Heart right ventricle (tissue), 16 donors: ENCODE measurements around the gene UTP4. TPM values are rescaled to one million over a fixed set of nuclear protein-coding genes. Genes with fewer than 3 reads are reported as not detected.
A peak's percentile ranks its signal among the peaks of the same experiment; 100 is the strongest.

Source experiments
- ATAC-seq, 8 donors: fragments of 200-7000 bp; cut with Tn5 transposase; one replicate each; pipeline ENCODE4 v1.9.1; 2020; ENCODE audit warnings: mild to moderate bottlenecking in 8 of 8, moderate library complexity in 8 of 8, moderate number of reproducible peaks in 1 of 8
- DNase-seq, 2 donors: peaks; one replicate each; pipeline ENCODE4 v3.0.0-alpha.2; 2020
- H3K27ac ChIP-seq, 10 donors: fragments of 200-600 bp; sonication (generic) in 2 of 10; one replicate each; pipeline versions ENCODE4 v1.5.0 to v1.8.0; 2020 to 2022; ENCODE audit warnings: mild to moderate bottlenecking in 3 of 10
- H3K27me3 ChIP-seq, 7 donors: fragments of 200-600 bp; one replicate each; pipeline ENCODE4 v1.8.0; 2021 to 2022; ENCODE audit warnings: mild to moderate bottlenecking in 2 of 7
- H3K36me3 ChIP-seq, 9 donors: fragments of 200-600 bp; sonication (generic) in 1 of 9; one replicate each; pipeline versions ENCODE4 v1.5.0 to v1.8.0; 2020 to 2022; ENCODE audit warnings: mild to moderate bottlenecking in 2 of 9
- H3K4me1 ChIP-seq, 9 donors: fragments of 200-600 bp; sonication (generic) in 1 of 9; one replicate each; pipeline versions ENCODE4 v1.5.0 to v1.8.0; 2020 to 2022; ENCODE audit warnings: mild to moderate bottlenecking in 4 of 9
- H3K4me3 ChIP-seq, 10 donors: fragments of 200-600 bp; sonication (generic) in 2 of 10; one replicate each; pipeline versions ENCODE4 v1.5.0 to v1.8.0; 2020 to 2022; ENCODE audit warnings: mild to moderate bottlenecking in 7 of 10, moderate library complexity in 2 of 10
- H3K9me3 ChIP-seq, 11 donors: fragments of 200-600 bp in 10 of 11; sonication (generic) in 2 of 11; one replicate each; pipeline versions ENCODE4 v1.5.0 to v1.8.0; 2013 to 2022; ENCODE audit warnings: mild to moderate bottlenecking in 2 of 11, control low read depth in 1 of 11, moderate library complexity in 1 of 11
- WGBS, 2 donors: extraction: QIAGEN DNeasy Blood & Tissue Kit; methylation state at CpG; one replicate each; pipeline ENCODE4 v1.1.7; 2013; ENCODE audit warnings: inconsistent platforms in 1 of 2; 5-methylcytosine and 5-hydroxymethylcytosine counted together
- intact Hi-C, 10 donors: fragments of 100-400 bp; cut with DNase I; formaldehyde crosslinking; loops; one replicate each; pipeline versions ENCODE4 v1.11.1 to v1.14.2; 2022
- polyA plus RNA-seq, 2 donors: library from polyadenylated mRNA; stranded (reverse); fragments of 200-250 nt; gene quantifications; one replicate each; pipeline ENCODE4 v1.2.3, GENCODE V29; 2013
- total RNA-seq, 10 donors: library from RNA; stranded (reverse); fragmentation: NEBNext Ultra II Directional in 3 of 10; extraction: Animal tissue kit (Norgen Biotek cat#: 25700) in 3 of 10; gene quantifications; one replicate each; pipeline versions ENCODE4 v1.2.1 to v1.2.4, GENCODE V29; 2021 to 2023
- TF ChIP-seq, protein P1 (sequence below), 9 donors: fragments of 200-600 bp; sonication (generic) in 2 of 9; IDR thresholded peaks; one replicate each; pipeline versions ENCODE4 v1.5.0 to v1.8.0; 2021 to 2022; ENCODE audit warnings: antibody characterized with exemption in 9 of 9, mild to moderate bottlenecking in 5 of 9, moderate library complexity in 1 of 9
- donor health status: Arrhythmogenic right ventricular cardiomyopathy.
- donor health status: ischemic (EF 13 %, LVEDD 7.1; RV severe dilation, severe dysfunction).
- donor health status: healthy with polysubstance abuse.
- donor health status: DM: no; HTN: yes; CAD: no.
- donor health status: DM: no; HTN: no; CAD: no.
- donor health status: ischemic (EF 25% LVEDD 6.9; RV normal size, moderate dysfunction).
- donor health status: ischemic (EF 25% LVEDD 5.7; RV mildly dilated, moderate dysfunction).
- donor health status: healthy.
- donor health status: DM: yes; HTN: yes; CAD: no.
- donor health status: Ischemic cardiomyopathy.
- donor health status: ischemic (EF 35%, LVEDD 5.7; RV mildly dilated, moderate dysfunction).
- donor health status: nonischemic (EF 11% LVEDD 7.7; RV severe dilation, severe dysfunction).
- donor health status: DM: yes; HTN: yes; CAD: no.
- donor health status: PGD.
- donor health status: ischemic (EF 29% LVEDD 5.4; RV normal size, mild dysfunction).
- donor health status: nonischemic (EF 23%, LVEDD 6.1; RV moderate dilation, normal function).

Gene UTP4
- total and polyA plus RNA-seq, 12 donors = 13.0 to 32.8 (median 25.9) TPM

- intact Hi-C loops = loop anchor here in 2 of 10 donors (5.0 to 10.0 kb wide), 2 partner anchors 113 to 201 kb away; no protein-coding TSS in a partner anchor
- 46 to 64% methylated on average over 9 of the region's 9 CpGs for WGBS, 2 donors
- Histone ChIP-seq H3K27ac (no peak overlapping the region), H3K36me3 (peaks cover 0 to 24% (median 9%) of the 10 kb centered on the region in 9 donors), H3K4me3 (peak overlapping the region in 6 of 10 donors; percentile 41 to 79 (median 62)), H3K4me1 (peaks cover 7 to 52% (median 31%) of the 10 kb centered on the region in 9 donors), H3K9me3 (no peaks in the 10 kb centered on the region), H3K27me3 (peaks cover 0 to 47% (median 0%) of the 10 kb centered on the region in 7 donors)
- TF ChIP-seq, protein P1, sequence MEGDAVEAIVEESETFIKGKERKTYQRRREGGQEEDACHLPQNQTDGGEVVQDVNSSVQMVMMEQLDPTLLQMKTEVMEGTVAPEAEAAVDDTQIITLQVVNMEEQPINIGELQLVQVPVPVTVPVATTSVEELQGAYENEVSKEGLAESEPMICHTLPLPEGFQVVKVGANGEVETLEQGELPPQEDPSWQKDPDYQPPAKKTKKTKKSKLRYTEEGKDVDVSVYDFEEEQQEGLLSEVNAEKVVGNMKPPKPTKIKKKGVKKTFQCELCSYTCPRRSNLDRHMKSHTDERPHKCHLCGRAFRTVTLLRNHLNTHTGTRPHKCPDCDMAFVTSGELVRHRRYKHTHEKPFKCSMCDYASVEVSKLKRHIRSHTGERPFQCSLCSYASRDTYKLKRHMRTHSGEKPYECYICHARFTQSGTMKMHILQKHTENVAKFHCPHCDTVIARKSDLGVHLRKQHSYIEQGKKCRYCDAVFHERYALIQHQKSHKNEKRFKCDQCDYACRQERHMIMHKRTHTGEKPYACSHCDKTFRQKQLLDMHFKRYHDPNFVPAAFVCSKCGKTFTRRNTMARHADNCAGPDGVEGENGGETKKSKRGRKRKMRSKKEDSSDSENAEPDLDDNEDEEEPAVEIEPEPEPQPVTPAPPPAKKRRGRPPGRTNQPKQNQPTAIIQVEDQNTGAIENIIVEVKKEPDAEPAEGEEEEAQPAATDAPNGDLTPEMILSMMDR (IDR thresholded peaks at IDR 0.05) = no peak
- ATAC-seq (no peak), DNase-seq (no peak)
These were observed 24.2 kb upstream of the UTP4 start for GRCh38 chr16:69108064-69108904.

DNA sequence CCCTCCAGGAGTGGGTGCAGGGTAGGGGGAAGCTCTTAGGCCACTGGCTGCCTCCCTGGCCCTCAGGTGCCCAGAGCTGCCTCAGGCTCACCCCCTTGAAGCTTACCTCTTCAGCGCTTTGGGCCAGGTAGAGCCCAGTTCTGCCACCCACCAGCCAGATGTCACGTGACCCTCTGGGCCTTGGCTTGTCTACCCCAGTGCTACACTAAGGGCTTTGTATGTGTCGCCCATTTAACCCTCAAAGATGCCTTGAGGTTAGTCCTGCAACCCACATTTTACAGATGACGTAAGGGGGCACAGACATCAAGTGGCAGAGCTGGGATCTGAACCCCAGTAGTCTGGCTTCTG is 23.6 kb upstream of the UTP4 start:
- intact Hi-C loops = loop anchor here in 2 of 10 donors (5.0 to 10.0 kb wide), 2 partner anchors 114 to 202 kb away; no protein-coding TSS in a partner anchor
- ATAC-seq = no peak
- WGBS, 2 donors = 94 to 96% methylated on average over 4 of the region's 4 CpGs

GRCh38 chr16:69109486-69110270 is 22.8 kb upstream of the UTP4 start:
- ATAC-seq (no peak), DNase-seq (no peak)
- peaks cover 0 to 41% (median 0%) of the 10 kb centered on the region in 7 donors for H3K27me3 ChIP-seq
- WGBS, 2 donors = 96% methylated on average over 48 of the region's 48 CpGs
- intact Hi-C loops = loop anchor here in 6 of 10 donors (5.0 to 10.0 kb wide), 5 partner anchors 115 to 597 kb away; partner anchors contain the start of gene TANGO6 (in 1 of the 6)
- H3K9me3 ChIP-seq = no peaks in the 10 kb centered on the region
- no peak overlapping the region for H3K4me3 ChIP-seq
- H3K27ac ChIP-seq = no peak overlapping the region
- H3K4me1 ChIP-seq = peaks cover 7 to 52% (median 31%) of the 10 kb centered on the region in 9 donors
- TF ChIP-seq, protein P1 (IDR thresholded peaks at IDR 0.05) = no peak
- H3K36me3 ChIP-seq = peaks cover 0 to 38% (median 9%) of the 10 kb centered on the region in 9 donors

More for the DNA sequence above, 23.6 kb upstream of the UTP4 start:
- TF ChIP-seq, protein P1 (IDR thresholded peaks at IDR 0.05) = no peak
- H3K9me3 ChIP-seq = no peaks in the 10 kb centered on the region
- H3K4me3 ChIP-seq = no peak overlapping the region
- H3K36me3 ChIP-seq = peaks cover 0 to 30% (median 9%) of the 10 kb centered on the region in 9 donors
- no peak overlapping the region for H3K27ac ChIP-seq
- H3K4me1 ChIP-seq = peaks cover 7 to 52% (median 31%) of the 10 kb centered on the region in 9 donors
- H3K27me3 ChIP-seq = peaks cover 0 to 47% (median 0%) of the 10 kb centered on the region in 7 donors
- DNase-seq = no peak

DNA sequence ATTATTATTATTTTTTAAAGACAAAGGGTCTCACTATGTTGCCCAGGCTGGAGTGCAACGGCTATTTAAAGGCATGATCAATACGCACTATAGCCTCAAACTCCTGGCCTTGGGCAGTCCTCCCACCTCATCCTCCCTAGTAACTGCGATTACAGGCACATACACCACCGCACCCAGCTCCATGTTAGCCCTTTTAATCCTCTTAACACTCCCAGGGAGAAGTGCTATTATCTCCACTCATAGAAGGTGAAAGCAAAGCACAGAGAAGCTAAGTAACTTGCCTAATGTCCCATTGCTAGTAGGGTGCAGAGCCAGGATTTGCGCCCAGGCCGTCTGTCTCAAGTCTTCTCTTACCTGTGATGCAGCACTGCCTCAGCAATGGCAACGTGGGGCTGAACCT is 22.0 kb upstream of the UTP4 start:
- Histone ChIP-seq H3K27me3 (peaks cover 0 to 34% (median 0%) of the 10 kb centered on the region in 7 donors), H3K4me1 (peaks cover 7 to 48% (median 29%) of the 10 kb centered on the region in 9 donors), H3K27ac (no peak overlapping the region), H3K36me3 (peaks cover 0 to 45% (median 9%) of the 10 kb centered on the region in 9 donors), H3K9me3 (no peaks in the 10 kb centered on the region), H3K4me3 (no peak overlapping the region)
- WGBS, 2 donors = 94 to 95% methylated on average over 7 of the region's 7 CpGs
- ATAC-seq (no peak), DNase-seq (no peak)
- intact Hi-C loops = loop anchor here in 4 of 10 donors (5.0 to 10.0 kb wide), 4 partner anchors 116 to 598 kb away; partner anchors contain the start of gene TANGO6 (in 1 of the 4)
- TF ChIP-seq, protein P1 (IDR thresholded peaks at IDR 0.05) = no peak
